Cortex of kidney (tissue), 1 donor: ENCODE data around the gene MARCHF9.

Source experiments
- DNase-seq: peaks from one replicate; lab custom pipeline; 2025; lab: John Stamatoyannopoulos, UW

The MARCHF9 gene

GRCh38 chr12:57755194-57755453, 221 bp downstream of the MARCHF9 start:
- DNase-seq, result no peak

GRCh38 chr12:57755454-57756372, 810 bp downstream of the MARCHF9 start:
- no peak for DNase-seq

- DNase-seq, result no peak
Observed at GRCh38 chr12:57756406-57757341, 1.8 kb downstream of the MARCHF9 start.

GRCh38 chr12:57757771-57758170, 2.9 kb downstream of the MARCHF9 start:
- no peak for DNase-seq

- no peak for DNase-seq
Observed at GRCh38 chr12:57758552-57759359, 3.9 kb downstream of the MARCHF9 start.

GRCh38 chr12:57759360-57759980, 4.6 kb downstream of the MARCHF9 start:
- DNase-seq, result no peak

GRCh38 chr12:57760347-57760982, 5.6 kb downstream of the MARCHF9 start:
- DNase-seq, result no peak

- no peak for DNase-seq
Observed at GRCh38 chr12:57761391-57761998, 6.6 kb downstream of the MARCHF9 start.

- no peak for DNase-seq
Observed at GRCh38 chr12:57762463-57762862, 7.6 kb downstream of the MARCHF9 start.

GRCh38 chr12:57763881-57764661, 9.2 kb downstream of the MARCHF9 start:
- no peak for DNase-seq

GRCh38 chr12:57764662-57765002, 9.7 kb downstream of the MARCHF9 start:
- DNase-seq, result no peak

- DNase-seq, result no peak
Observed at GRCh38 chr12:57765003-57765697, 10.2 kb downstream of the MARCHF9 start.

GRCh38 chr12:57765698-57766463, 11.0 kb downstream of the MARCHF9 start:
- no peak for DNase-seq

- DNase-seq, result no peak
Observed at GRCh38 chr12:57766464-57767304, 11.8 kb downstream of the MARCHF9 start, which contains the start of gene CYP27B1. CYP27B1 (minus strand) TSS chr12:57767078; CDS start chr12:57767041, 37 bp downstream.

- DNase-seq, result no peak
Observed at GRCh38 chr12:57767305-57767698, 12.4 kb downstream of the MARCHF9 start.

- DNase-seq, result no peak
Observed at GRCh38 chr12:57767876-57768275, 13.0 kb downstream of the MARCHF9 start.

- DNase-seq, result no peak
Observed at GRCh38 chr12:57769594-57769993, 14.7 kb downstream of the MARCHF9 start.

- DNase-seq, result no peak
Observed at GRCh38 chr12:57770734-57771133, 15.8 kb downstream of the MARCHF9 start.
